IMR-90 (cell line): ENCODE measurements around the gene CLDN4. TPM values are rescaled to one million over a fixed set of nuclear protein-coding genes. Genes with fewer than 3 reads are reported as not detected.

ENCODE experiments used
- ATAC-seq: fragments of 200-7000 bp; cut with Tn5 transposase; 2 replicates; pipeline ENCODE4 v1.9.1; 2020; ENCODE audit warnings: low read depth, mild to moderate bottlenecking, moderate library complexity
- BruUV-seq: library from RNA; stranded (reverse); fragments of 400-500 nt; replicated peaks from 2 replicates; lab custom pipeline; 2021; lab: Mats Ljungman, UMichigan
- CTCF ChIA-PET: fragments of 300-600 bp; formaldehyde crosslinking; extraction: SDS; loops from one replicate; lab custom pipeline; 2021; ENCODE audit warnings: antibody characterized with exemption; lab: Yijun Ruan, JAX
- POLR2A ChIA-PET: fragments of 300-600 bp; sonication (Branson Sonifier 250); formaldehyde crosslinking; loops from one replicate; lab custom pipeline; 2022; ENCODE audit warnings: antibody characterized with exemption; ENCODE audit not compliant: unreplicated experiment; lab: Charles Lee
- DNase-seq: peaks from one replicate; pipeline ENCODE4 v3.0.0; 2013
- H2AFZ ChIP-seq: replicated peaks from 2 replicates; pipeline ENCODE3; 2013; ENCODE audit warnings: low read length, mild to moderate bottlenecking; ENCODE audit not compliant: poor library complexity
- H2AK5ac ChIP-seq: 2 replicates; pipeline ENCODE4 v1.6.1; 2013; ENCODE audit warnings: low read depth, low read length, inconsistent platforms
- H2AK9ac ChIP-seq: replicated peaks from 2 replicates; pipeline ENCODE3; 2013; ENCODE audit warnings: mild to moderate bottlenecking, low read depth, low read length, moderate library complexity; ENCODE audit not compliant: poor library complexity
- H2BK120ac ChIP-seq: 2 replicates; pipeline ENCODE4 v1.6.1; 2013; ENCODE audit warnings: low read depth, low read length, inconsistent platforms
- H2BK15ac ChIP-seq: 3 replicates; pipeline ENCODE4 v1.6.1; 2013; ENCODE audit warnings: low read depth, low read length, inconsistent platforms
- H2BK20ac ChIP-seq: 2 replicates; pipeline ENCODE4 v1.6.1; 2013; ENCODE audit warnings: low read depth, mild to moderate bottlenecking, inconsistent platforms, low read length, moderate library complexity
- H2BK5ac ChIP-seq: 2 replicates; pipeline ENCODE4 v1.6.1; 2013; ENCODE audit warnings: mild to moderate bottlenecking, low read depth, low read length, inconsistent platforms; ENCODE audit not compliant: poor library complexity, severe bottlenecking
- H3K14ac ChIP-seq: replicated peaks from 2 replicates; pipeline ENCODE4 v1.6.1; 2013; ENCODE audit warnings: low read depth, low read length, inconsistent platforms
- H3K18ac ChIP-seq: 2 replicates; pipeline ENCODE4 v1.6.1; 2013; ENCODE audit warnings: low read depth, low read length, control low read depth
- H3K23ac ChIP-seq: 2 replicates; pipeline ENCODE4 v1.6.1; 2013; ENCODE audit warnings: low read depth, low read length, inconsistent platforms
- H3K27ac ChIP-seq: 2 replicates; pipeline ENCODE4 v1.5.1; 2013; ENCODE audit warnings: mild to moderate bottlenecking, control low read depth, low read length; ENCODE audit not compliant: insufficient read depth
- H3K27me3 ChIP-seq: 2 replicates; pipeline ENCODE4 v1.6.1; 2013; ENCODE audit warnings: low read length; ENCODE audit not compliant: control insufficient read depth, insufficient read depth
- H3K36me3 ChIP-seq: 2 replicates; pipeline ENCODE4 v1.6.1; 2013; ENCODE audit warnings: low read length, mixed read lengths; ENCODE audit not compliant: control insufficient read depth, insufficient read depth
- H3K4ac ChIP-seq: 2 replicates; pipeline ENCODE4 v1.6.1; 2013; ENCODE audit warnings: low read depth, low read length, inconsistent platforms
- H3K4me1 ChIP-seq: 2 replicates; pipeline ENCODE4 v1.6.1; 2013; ENCODE audit warnings: low read length, mixed read lengths; ENCODE audit not compliant: control insufficient read depth, insufficient read depth
- H3K4me2 ChIP-seq: 2 replicates; pipeline ENCODE4 v1.6.1; 2013; ENCODE audit warnings: low read depth, mild to moderate bottlenecking, control low read depth, low read length, moderate library complexity
- H3K4me3 ChIP-seq: 2 replicates; pipeline ENCODE4 v1.5.1; 2013; ENCODE audit warnings: low read depth, mild to moderate bottlenecking, control low read depth, low read length, moderate library complexity; ENCODE audit not compliant: insufficient read depth
- H3K56ac ChIP-seq: 2 replicates; pipeline ENCODE4 v1.6.1; 2013; ENCODE audit warnings: low read length, inconsistent platforms; ENCODE audit not compliant: insufficient read depth; ENCODE audit errors: extremely low read depth
- H3K79me1 ChIP-seq, 2 experiments: 2 replicates each; pipeline ENCODE4 v1.6.1; 2013; ENCODE audit warnings: low read length in 2 of 2, inconsistent platforms in 1 of 2, low read depth in 1 of 2
- H3K9ac ChIP-seq: 2 replicates; pipeline ENCODE4 v1.6.1; 2013; ENCODE audit warnings: low read depth, low read length, control low read depth
- H3K9me1 ChIP-seq: 2 replicates; pipeline ENCODE4 v1.6.1; 2013; ENCODE audit warnings: low read length, inconsistent platforms; ENCODE audit not compliant: insufficient read depth
- H3K9me3 ChIP-seq: 2 replicates; pipeline ENCODE4 v1.6.1; 2013; ENCODE audit warnings: low read length; ENCODE audit not compliant: control insufficient read depth, insufficient read depth
- H4K20me1 ChIP-seq: 2 replicates; pipeline ENCODE4 v1.6.1; 2013; ENCODE audit warnings: low read length, inconsistent platforms; ENCODE audit not compliant: insufficient read depth
- H4K5ac ChIP-seq: 2 replicates; pipeline ENCODE4 v1.6.1; 2013; ENCODE audit warnings: mild to moderate bottlenecking, low read depth, low read length, control low read depth
- H4K8ac ChIP-seq, 2 experiments: 2 replicates each; pipeline ENCODE4 v1.6.1; 2013; ENCODE audit warnings: low read depth in 2 of 2, low read length in 2 of 2, control low read depth in 1 of 2, inconsistent platforms in 1 of 2
- H4K91ac ChIP-seq: 2 replicates; pipeline ENCODE4 v1.6.1; 2013; ENCODE audit warnings: low read depth, low read length, inconsistent platforms; ENCODE audit not compliant: insufficient read depth
- BHLHE40 ChIP-seq: fragments of 150-350 bp; IDR thresholded peaks from 2 replicates; pipeline ENCODE4 v1.6.1; 2016; ENCODE audit warnings: mild to moderate bottlenecking, low read depth, low read length
- CHD1 ChIP-seq: IDR thresholded peaks from 2 replicates; pipeline ENCODE4 v1.6.1; 2012; ENCODE audit warnings: low read depth, low read length, improper control_type of control experiment
- FOS ChIP-seq: fragments of 150-350 bp; IDR thresholded peaks from 2 replicates; pipeline ENCODE4 v1.6.1; 2016; ENCODE audit warnings: low read depth, low read length
- MAZ ChIP-seq: IDR thresholded peaks from 2 replicates; pipeline ENCODE4 v1.6.1; 2012; ENCODE audit warnings: low read depth, mild to moderate bottlenecking, low read length, improper control_type of control experiment, moderate library complexity, borderline replicate concordance
- MXI1 ChIP-seq: IDR thresholded peaks from 2 replicates; pipeline ENCODE4 v1.6.1; 2012; ENCODE audit warnings: low read depth, mild to moderate bottlenecking, low read length, moderate library complexity, borderline replicate concordance
- NFE2L2 ChIP-seq: fragments of 150-350 bp; IDR thresholded peaks from 2 replicates; pipeline ENCODE4 v1.6.1; 2016; ENCODE audit warnings: low read depth, mild to moderate bottlenecking, low read length
- POLR2A ChIP-seq: IDR thresholded peaks from 2 replicates; pipeline ENCODE4 v1.6.1; 2012; ENCODE audit warnings: mild to moderate bottlenecking, low read depth, low read length
- RAD21 ChIP-seq: IDR thresholded peaks from 2 replicates; pipeline ENCODE4 v1.6.1; 2012; ENCODE audit warnings: low read length, improper control_type of control experiment
- RCOR1 ChIP-seq: IDR thresholded peaks from 2 replicates; pipeline ENCODE4 v1.6.1; 2012; ENCODE audit warnings: mild to moderate bottlenecking, low read length, improper control_type of control experiment; ENCODE audit not compliant: insufficient replicate concordance
- RFX5 ChIP-seq: IDR thresholded peaks from 2 replicates; pipeline ENCODE4 v1.8.0; 2012; ENCODE audit warnings: low read depth, mild to moderate bottlenecking, low read length, moderate library complexity
- SMC3 ChIP-seq: fragments of 150-350 bp; IDR thresholded peaks from 2 replicates; pipeline ENCODE4 v1.6.1; 2016; ENCODE audit warnings: low read depth, mild to moderate bottlenecking, antibody characterized with exemption, low read length, moderate library complexity
- WGBS, 2 experiments: methylation state at CpG; one replicate each; pipeline versions ENCODE4 v1.1.5 to v1.1.7; 2013; ENCODE audit warnings: missing lambda C conversion rate in 2 of 2; ENCODE audit not compliant: insufficient read length in 1 of 2; ENCODE audit errors: extremely low coverage in 2 of 2; 5-methylcytosine and 5-hydroxymethylcytosine counted together
- dilution Hi-C: fragments of 300-500 bp; cut with HindIII; formaldehyde crosslinking; loops from one replicate; pipeline ENCODE4 v1.14.3; 2018; ENCODE audit warnings: low sequenced_read_pairs; ENCODE audit not compliant: unreplicated experiment
- in situ Hi-C: fragments of 300-500 bp; cut with MboI; formaldehyde crosslinking; loops from 3 replicates; pipeline ENCODE4 v1.14.3; 2019; ENCODE audit warnings: low sequenced_read_pairs, inconsistent platforms, mixed read lengths
- intact Hi-C: fragments of 100-400 bp; cut with micrococcal nuclease; formaldehyde crosslinking; loops from 2 replicates; pipeline ENCODE4 v1.10.0; 2022
- polyA plus RNA-seq, 3 experiments: library from polyadenylated mRNA; depleted of rRNA; stranded (reverse); fragments of >200 nt; gene quantifications; 2 replicates each; pipeline ENCODE4 v1.2.3, GENCODE V29; 2012; ENCODE audit warnings: low replicate concordance in 1 of 3
- total RNA-seq: library from RNA; depleted of rRNA; stranded (reverse); fragments of >200 nt; gene quantifications from 2 replicates; pipeline ENCODE4 v1.2.3, GENCODE V29; 2012
- TF ChIP-seq, protein P1 (sequence below): conservative IDR thresholded peaks from 2 replicates; pipeline ENCODE4 v1.5.1; 2012; ENCODE audit warnings: mild to moderate bottlenecking, low read depth, low read length, improper control_type of control experiment
- TF ChIP-seq, protein P2 (sequence below): fragments of 150-350 bp; IDR thresholded peaks from 2 replicates; pipeline ENCODE4 v1.6.1; 2016; ENCODE audit warnings: low read depth, mild to moderate bottlenecking, low read length, moderate library complexity, borderline replicate concordance
- TF ChIP-seq, protein P3 (sequence below): fragments of 150-350 bp; IDR thresholded peaks from 2 replicates; pipeline ENCODE4 v1.6.1; 2017; ENCODE audit warnings: mild to moderate bottlenecking, antibody characterized with exemption, low read length, low read depth

CLDN4 gene
- total and polyA plus RNA-seq, 2 of the 4 experiments (the other 2 are of a cell fraction) = 2.9 to 4.4 TPM

DNA sequence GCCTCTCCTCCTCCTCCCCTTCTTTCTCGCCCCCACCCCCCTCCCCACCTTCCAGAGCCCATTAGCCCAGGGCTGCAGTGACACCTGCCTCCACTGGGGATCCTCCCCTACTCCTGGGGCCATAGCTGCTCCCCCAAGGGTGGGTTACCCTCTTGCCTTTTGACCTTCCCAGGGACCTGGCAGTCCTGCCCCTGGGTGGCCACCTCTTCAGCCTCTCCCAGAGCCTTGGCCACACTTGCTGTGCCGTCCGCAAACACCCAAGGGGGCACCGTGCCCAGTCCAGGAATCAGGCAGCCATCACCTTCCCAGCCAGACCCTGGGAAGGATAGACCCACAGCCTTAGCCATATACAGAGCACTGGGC, 19.8 kb upstream of the CLDN4 start:
- Histone ChIP-seq H2AK9ac (no peak overlapping the region), H3K27ac (no peak overlapping the region), H3K27me3 (no peaks in the 10 kb centered on the region), H3K4ac (no peak overlapping the region), H2AFZ (no peak overlapping the region), H3K4me2 (no peak overlapping the region), H3K56ac (no peak overlapping the region), H3K23ac (no peak overlapping the region), H3K9me1 (no peaks in the 10 kb centered on the region), H4K91ac (no peak overlapping the region), H3K9ac (no peak overlapping the region), H2BK5ac (no peak overlapping the region), H4K8ac (no peak overlapping the region), H4K5ac (no peak overlapping the region), H3K4me1 (0 out of 2 replicates have a peak, but pooled peaks cover 2% of the 10 kb centered on the region), H3K18ac (no peak overlapping the region), H3K4me3 (no peak overlapping the region), H3K36me3 (no peaks in the 10 kb centered on the region), H2BK120ac (no peak overlapping the region), H3K14ac (no peak overlapping the region), H2BK20ac (no peak overlapping the region), H3K9me3 (no peaks in the 10 kb centered on the region), H3K79me1 (no peaks in the 10 kb centered on the region), H2BK15ac (no peak overlapping the region), H2AK5ac (no peak overlapping the region), H4K20me1 (no peaks in the 10 kb centered on the region)
- no TSS peak for BruUV-seq
- ChIA-PET POLR2A (no interaction called here), CTCF (interaction anchor here (2.2 kb wide), 1 partner anchor 11 kb away, joined by 10 read pairs; no protein-coding TSS in a partner anchor)
- DNase-seq (no peak), ATAC-seq (no peak)
- dilution Hi-C loops (no loop called here), in situ Hi-C loops (no loop called here), intact Hi-C loops (loop anchor here (1.0 kb wide), 1 partner anchor 44 kb away; no protein-coding TSS in a partner anchor)
- WGBS, 2 experiments = 40% methylated on average over 2 of the region's 4 CpGs; no CpG with 5 or more reads in 1 of the 2 experiments
- TF ChIP-seq CHD1 (no peak), MAZ (no peak), NFE2L2 (no peak), FOS (no peak), RFX5 (no peak), POLR2A (no peak), RAD21 (no peak), MXI1 (no peak), RCOR1 (no peak), SMC3 (no peak), BHLHE40 (no peak)
- TF ChIP-seq, protein P1, sequence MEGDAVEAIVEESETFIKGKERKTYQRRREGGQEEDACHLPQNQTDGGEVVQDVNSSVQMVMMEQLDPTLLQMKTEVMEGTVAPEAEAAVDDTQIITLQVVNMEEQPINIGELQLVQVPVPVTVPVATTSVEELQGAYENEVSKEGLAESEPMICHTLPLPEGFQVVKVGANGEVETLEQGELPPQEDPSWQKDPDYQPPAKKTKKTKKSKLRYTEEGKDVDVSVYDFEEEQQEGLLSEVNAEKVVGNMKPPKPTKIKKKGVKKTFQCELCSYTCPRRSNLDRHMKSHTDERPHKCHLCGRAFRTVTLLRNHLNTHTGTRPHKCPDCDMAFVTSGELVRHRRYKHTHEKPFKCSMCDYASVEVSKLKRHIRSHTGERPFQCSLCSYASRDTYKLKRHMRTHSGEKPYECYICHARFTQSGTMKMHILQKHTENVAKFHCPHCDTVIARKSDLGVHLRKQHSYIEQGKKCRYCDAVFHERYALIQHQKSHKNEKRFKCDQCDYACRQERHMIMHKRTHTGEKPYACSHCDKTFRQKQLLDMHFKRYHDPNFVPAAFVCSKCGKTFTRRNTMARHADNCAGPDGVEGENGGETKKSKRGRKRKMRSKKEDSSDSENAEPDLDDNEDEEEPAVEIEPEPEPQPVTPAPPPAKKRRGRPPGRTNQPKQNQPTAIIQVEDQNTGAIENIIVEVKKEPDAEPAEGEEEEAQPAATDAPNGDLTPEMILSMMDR = no peak
- TF ChIP-seq, protein P2, sequence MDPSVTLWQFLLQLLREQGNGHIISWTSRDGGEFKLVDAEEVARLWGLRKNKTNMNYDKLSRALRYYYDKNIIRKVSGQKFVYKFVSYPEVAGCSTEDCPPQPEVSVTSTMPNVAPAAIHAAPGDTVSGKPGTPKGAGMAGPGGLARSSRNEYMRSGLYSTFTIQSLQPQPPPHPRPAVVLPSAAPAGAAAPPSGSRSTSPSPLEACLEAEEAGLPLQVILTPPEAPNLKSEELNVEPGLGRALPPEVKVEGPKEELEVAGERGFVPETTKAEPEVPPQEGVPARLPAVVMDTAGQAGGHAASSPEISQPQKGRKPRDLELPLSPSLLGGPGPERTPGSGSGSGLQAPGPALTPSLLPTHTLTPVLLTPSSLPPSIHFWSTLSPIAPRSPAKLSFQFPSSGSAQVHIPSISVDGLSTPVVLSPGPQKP = no peak
- TF ChIP-seq, protein P3, sequence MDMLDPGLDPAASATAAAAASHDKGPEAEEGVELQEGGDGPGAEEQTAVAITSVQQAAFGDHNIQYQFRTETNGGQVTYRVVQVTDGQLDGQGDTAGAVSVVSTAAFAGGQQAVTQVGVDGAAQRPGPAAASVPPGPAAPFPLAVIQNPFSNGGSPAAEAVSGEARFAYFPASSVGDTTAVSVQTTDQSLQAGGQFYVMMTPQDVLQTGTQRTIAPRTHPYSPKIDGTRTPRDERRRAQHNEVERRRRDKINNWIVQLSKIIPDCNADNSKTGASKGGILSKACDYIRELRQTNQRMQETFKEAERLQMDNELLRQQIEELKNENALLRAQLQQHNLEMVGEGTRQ = no peak
